Measurements from ENCODE around the gene SDK1. TPM values are rescaled to one million over a fixed set of nuclear protein-coding genes. Genes with fewer than 3 reads are reported as not detected.

The SDK1 gene
- total RNA-seq, 2 experiments from 2014 or later: 0.25 to 0.78 TPM

- TF ChIP-seq, protein P1, sequence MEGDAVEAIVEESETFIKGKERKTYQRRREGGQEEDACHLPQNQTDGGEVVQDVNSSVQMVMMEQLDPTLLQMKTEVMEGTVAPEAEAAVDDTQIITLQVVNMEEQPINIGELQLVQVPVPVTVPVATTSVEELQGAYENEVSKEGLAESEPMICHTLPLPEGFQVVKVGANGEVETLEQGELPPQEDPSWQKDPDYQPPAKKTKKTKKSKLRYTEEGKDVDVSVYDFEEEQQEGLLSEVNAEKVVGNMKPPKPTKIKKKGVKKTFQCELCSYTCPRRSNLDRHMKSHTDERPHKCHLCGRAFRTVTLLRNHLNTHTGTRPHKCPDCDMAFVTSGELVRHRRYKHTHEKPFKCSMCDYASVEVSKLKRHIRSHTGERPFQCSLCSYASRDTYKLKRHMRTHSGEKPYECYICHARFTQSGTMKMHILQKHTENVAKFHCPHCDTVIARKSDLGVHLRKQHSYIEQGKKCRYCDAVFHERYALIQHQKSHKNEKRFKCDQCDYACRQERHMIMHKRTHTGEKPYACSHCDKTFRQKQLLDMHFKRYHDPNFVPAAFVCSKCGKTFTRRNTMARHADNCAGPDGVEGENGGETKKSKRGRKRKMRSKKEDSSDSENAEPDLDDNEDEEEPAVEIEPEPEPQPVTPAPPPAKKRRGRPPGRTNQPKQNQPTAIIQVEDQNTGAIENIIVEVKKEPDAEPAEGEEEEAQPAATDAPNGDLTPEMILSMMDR (IDR thresholded peaks at IDR 0.05): no peak
- Mint-ChIP-seq H3K4me3 (no peak overlapping the region), H3K4me1 (ENCODE audit: low read depth) (no peaks in the 10 kb centered on the region), H3K36me3 (ENCODE audit: low read depth) (no peaks in the 10 kb centered on the region), H3K27ac (no peak overlapping the region), H3K27me3 (no peaks in the 10 kb centered on the region), H3K9me3 (no peaks in the 10 kb centered on the region)
- CTCF ChIA-PET: no interaction called here
- ATAC-seq: no peak
- POLR2A ChIA-PET: no interaction called here
- DNase-seq: no peak
- intact Hi-C loops (cut with micrococcal nuclease): no loop called here
These were observed 239.6 kb downstream of the SDK1 start for GRCh38 chr7:3540456-3541220.

DNA sequence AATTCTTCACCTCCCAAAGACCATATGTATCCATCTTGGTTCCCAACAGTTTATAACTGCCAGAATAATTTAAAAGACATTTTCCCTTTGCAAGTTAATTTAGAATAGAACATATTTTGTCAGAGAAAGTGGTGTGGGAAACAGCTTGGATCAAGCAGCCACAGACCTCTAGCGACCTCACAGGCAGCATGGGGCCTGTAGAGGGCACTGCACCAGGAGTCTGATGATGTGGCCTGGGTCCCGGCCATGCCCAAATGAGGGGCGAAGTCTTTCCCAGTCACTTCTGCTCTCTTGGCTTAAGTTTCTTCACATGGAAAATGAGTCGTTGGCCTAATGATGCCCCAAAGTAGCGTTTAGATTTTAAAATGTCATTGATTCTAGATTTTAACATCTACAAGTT lies 243.2 kb downstream of the SDK1 start:
- ATAC-seq (no peak), DNase-seq (no peak)
- intact Hi-C loops (cut with micrococcal nuclease): no loop called here
- POLR2A ChIA-PET: interaction anchor here (0.8 kb wide), 1 partner anchor 49 kb away, joined by 3 read pairs; no protein-coding TSS in a partner anchor
- Mint-ChIP-seq H3K27me3 (no peaks in the 10 kb centered on the region), H3K27ac (no peak overlapping the region), H3K9me3 (no peaks in the 10 kb centered on the region), H3K4me3 (no peak overlapping the region), H3K36me3 (ENCODE audit: low read depth) (no peaks in the 10 kb centered on the region), H3K4me1 (ENCODE audit: low read depth) (no peaks in the 10 kb centered on the region)
- CTCF ChIA-PET: no interaction called here
- TF ChIP-seq, protein P1 (IDR thresholded peaks at IDR 0.05): no peak

DNA sequence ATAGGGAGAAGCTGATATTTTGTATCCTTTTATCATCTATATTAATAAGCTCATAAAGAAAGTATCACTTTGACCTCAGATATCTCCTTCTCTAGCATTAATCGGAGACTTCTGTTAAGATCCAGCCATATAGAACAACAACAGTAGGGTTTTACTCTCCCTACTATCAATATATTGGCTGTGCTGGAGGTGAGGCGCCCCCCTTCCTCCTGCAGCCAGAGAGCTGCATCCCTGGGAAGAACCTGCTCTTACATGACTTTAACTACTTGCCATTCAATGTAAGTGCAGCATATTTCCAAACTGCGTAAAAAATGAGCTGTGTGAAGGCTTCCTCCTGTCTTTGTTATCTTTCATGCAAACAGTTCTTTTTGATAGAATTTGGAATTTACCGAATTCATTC lies 247.8 kb downstream of the SDK1 start:
- Mint-ChIP-seq H3K27me3 (peaks cover 4% of the 10 kb centered on the region), H3K4me1 (ENCODE audit: low read depth) (no peaks in the 10 kb centered on the region), H3K27ac (no peak overlapping the region), H3K9me3 (no peaks in the 10 kb centered on the region), H3K4me3 (no peak overlapping the region), H3K36me3 (ENCODE audit: low read depth) (no peaks in the 10 kb centered on the region)
- TF ChIP-seq, protein P1 (IDR thresholded peaks at IDR 0.05): no peak
- POLR2A ChIA-PET: no interaction called here
- intact Hi-C loops (cut with micrococcal nuclease): no loop called here
- CTCF ChIA-PET: no interaction called here
- no peak for ATAC-seq
- no peak for DNase-seq

- H3K27ac Mint-ChIP-seq: no peak overlapping the region
- CTCF ChIA-PET: no interaction called here
- ATAC-seq (no peak), DNase-seq (no peak)
- POLR2A ChIA-PET: no interaction called here
- intact Hi-C loops (cut with micrococcal nuclease): no loop called here
- TF ChIP-seq, protein P1 (IDR thresholded peaks at IDR 0.05): no peak
- H3K27me3 Mint-ChIP-seq: peaks cover 6% of the 10 kb centered on the region
- H3K4me1 Mint-ChIP-seq (ENCODE audit: low read depth): no peaks in the 10 kb centered on the region
- H3K9me3 Mint-ChIP-seq: no peaks in the 10 kb centered on the region
- no peaks in the 10 kb centered on the region for H3K36me3 Mint-ChIP-seq (ENCODE audit: low read depth)
- no peak overlapping the region for H3K4me3 Mint-ChIP-seq
These were observed 248.5 kb downstream of the SDK1 start for GRCh38 chr7:3549601-3550000.

DNA sequence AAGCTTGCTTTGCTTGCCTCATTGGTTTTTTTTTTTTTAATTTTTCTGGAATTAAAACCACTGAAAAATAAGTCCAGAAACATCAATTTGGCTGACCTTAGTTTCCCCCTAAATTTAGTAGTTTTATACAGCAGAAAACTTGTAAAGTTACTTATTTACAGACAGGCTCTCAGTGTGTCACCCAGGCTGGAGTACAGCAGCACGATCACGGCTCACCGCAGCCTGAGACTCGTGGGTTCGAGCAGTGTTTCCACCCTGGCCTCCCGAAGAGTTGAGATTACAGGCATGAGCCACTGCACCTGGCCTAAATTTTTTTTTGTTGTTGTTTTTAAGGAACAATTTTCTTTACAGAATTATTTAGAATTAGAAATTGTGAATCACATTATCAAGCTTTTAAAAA lies 250.5 kb downstream of the SDK1 start:
- CTCF ChIA-PET: no interaction called here
- H3K27ac Mint-ChIP-seq: no peak overlapping the region
- intact Hi-C loops (cut with micrococcal nuclease): no loop called here
- no peak overlapping the region for H3K4me3 Mint-ChIP-seq
- DNase-seq (no peak), ATAC-seq (no peak)
- no peaks in the 10 kb centered on the region for H3K36me3 Mint-ChIP-seq (ENCODE audit: low read depth)
- TF ChIP-seq, protein P1 (IDR thresholded peaks at IDR 0.05): no peak
- H3K4me1 Mint-ChIP-seq (ENCODE audit: low read depth): no peaks in the 10 kb centered on the region
- H3K27me3 Mint-ChIP-seq: peaks cover 6% of the 10 kb centered on the region
- POLR2A ChIA-PET: interaction anchor here (0.6 kb wide), 1 partner anchor 199 kb away, joined by 3 read pairs; no protein-coding TSS in a partner anchor
- no peaks in the 10 kb centered on the region for H3K9me3 Mint-ChIP-seq

All from activated CD8-positive, alpha-beta T cell treated with anti-CD3 and anti-CD28 coated beads for 36 hours (primary cell).